HG03378 (cell line): ENCODE measurements around the gene S100A14.
"Not testable (repeated sequence)": the region's sequence is repeated elsewhere in the genome, so short reads cannot be mapped to it uniquely, and the experiment has no call there.

Experiments used
- ATAC-seq: cut with Tn5 transposase; IDR thresholded peaks from one replicate; pipeline ENCODE4 v1.9.1; 2021; ENCODE audit warnings: mild to moderate bottlenecking, moderate library complexity; ENCODE audit not compliant: unreplicated experiment

Gene S100A14

DNA sequence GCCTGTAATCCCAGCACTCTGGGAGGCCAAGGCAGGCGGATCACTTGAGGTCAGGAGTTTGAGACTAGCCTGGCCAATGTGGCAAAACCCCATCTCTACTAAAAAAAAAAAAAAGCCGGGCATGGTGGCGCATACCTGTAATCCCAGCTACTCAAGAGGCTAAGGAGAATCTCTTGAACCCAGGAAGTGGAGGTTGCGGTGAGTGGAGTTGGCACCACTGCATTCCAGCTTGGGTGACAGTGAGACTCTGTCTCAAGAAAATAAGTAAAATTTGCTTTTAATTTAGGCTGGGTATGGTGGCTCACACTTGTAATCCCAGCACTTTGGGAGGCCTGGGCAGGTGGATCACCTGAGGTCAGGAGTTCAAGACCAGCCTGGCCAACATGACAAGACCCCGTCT is 24.1 kb upstream of the S100A14 start:
- not testable (repeated sequence) for ATAC-seq

- ATAC-seq = no peak
Observed at GRCh38 chr1:153639280-153639679, 23.2 kb upstream of the S100A14 start.

GRCh38 chr1:153638261-153638660 is 22.1 kb upstream of the S100A14 start:
- no peak for ATAC-seq

GRCh38 chr1:153636312-153636711 is 20.2 kb upstream of the S100A14 start:
- ATAC-seq = no peak

- ATAC-seq = no peak
Observed at GRCh38 chr1:153635872-153636271, 19.7 kb upstream of the S100A14 start.

DNA sequence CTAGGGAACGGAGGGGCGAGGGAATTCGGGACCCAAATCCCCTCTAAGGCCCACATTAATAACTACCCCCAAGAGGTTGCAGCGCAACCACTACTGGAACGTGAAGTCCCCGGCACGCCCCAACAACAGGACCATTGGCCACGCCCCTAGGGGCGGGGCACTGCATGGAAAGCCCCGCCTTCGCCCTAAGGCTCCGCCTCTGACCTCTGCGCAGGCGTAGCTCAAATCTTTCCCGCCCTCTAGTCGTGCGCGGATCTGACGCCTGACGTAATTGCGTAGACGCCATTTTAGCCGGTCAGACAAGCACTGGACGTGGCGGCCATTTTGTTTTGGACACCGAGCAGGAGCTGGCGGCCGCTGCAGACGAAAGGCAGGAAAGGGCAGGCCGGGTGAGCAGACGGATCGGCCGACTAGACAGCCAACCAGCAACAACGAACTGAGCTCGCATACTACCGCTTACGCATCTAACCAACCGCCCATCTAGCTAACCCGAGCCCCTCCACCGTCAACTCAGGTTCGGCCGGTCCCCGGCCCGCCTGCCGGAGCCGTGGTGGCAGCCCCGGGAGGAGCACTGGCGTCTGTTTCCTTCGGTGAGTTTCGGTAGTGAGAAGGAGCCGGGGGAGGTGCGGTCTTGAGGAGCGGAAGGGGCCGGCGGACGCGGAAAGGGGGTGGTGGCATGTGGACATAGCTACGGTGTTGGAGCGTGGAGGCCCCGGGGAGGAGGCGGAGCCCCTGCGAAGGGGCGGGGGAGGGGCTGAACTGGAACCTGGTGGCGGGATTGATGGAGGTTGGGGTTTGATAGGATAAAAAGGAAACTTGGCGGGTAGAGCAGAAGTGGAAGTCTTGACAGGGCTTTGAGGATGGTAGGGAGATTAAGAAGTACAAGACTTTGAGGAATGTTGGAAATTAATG is 17.9 kb upstream of the S100A14 start, which contains the start of gene CHTOP:
Gene CHTOP, plus strand, starts transcription at position 313 of the 912 bp plus-strand sequence. CDS start 2,523 bp downstream, outside the sequence.
- ATAC-seq = peak; percentile 83

DNA sequence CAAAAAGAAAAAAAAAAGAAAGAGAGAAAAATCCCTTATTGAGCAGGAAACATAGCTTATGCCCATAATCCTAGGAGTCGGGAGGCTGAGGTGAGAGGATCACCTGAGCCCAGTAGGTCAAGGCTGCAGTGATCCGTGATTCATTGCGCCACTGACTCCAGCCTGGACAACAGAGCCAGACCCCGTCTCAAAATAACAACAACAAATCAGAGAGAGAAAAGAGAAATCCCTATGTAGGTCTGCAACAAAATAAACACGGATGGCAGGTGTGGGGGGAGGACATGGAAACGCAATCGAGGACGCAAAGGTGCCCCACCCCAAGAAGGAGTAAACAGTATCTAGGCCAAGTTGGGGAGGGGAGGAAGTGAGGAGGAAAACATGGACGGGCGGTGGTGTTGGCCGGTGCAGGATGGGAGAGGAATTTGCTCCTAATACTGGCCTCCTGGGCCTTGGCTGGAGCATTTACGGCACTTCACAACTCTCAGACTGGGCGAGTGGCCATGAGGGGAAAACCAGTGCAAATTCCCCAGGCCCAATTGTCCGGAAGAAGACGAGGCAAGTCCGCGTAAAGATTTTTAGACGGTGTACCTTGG is 17.1 kb upstream of the S100A14 start:
- ATAC-seq = no peak

DNA sequence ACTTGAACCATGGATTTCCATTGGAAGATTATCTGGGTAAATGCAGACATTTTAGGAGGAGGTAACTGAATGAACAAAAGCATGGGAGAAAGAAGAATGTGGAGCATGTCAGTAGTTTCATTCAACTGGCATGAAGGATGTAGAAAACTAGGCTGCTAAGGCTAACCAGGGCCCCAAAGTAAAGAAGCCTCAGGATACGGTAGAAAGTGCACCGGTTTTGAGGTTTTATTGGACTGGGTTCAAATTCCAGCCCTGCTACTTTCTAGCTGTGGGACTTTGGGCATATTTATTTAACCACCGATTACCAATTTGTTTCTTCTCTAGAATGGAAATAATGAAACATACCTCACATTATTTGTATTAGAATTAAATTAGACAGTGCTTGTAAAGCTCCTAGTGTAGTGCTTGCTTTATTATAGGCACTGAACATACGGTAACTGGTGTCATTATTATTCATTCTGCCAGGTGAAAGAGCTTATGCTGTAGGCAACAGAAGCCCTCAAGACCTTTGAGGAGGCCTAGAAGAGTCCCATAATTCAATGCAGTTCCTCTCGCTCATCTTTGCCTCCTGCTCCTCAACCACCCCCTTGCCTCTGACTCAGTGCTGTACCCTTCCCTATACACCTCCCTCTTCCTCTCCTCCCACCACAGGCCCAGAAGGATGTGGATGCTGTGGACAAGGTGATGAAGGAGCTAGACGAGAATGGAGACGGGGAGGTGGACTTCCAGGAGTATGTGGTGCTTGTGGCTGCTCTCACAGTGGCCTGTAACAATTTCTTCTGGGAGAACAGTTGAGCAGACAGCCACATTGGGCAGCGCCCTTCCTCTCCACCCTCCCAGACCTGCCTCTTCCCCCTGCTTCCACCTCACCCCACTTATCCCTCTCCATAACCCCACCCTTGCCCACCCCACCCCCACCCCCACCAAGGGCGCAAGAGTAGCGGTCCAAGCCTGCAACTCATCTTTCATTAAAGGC is 15.2 kb upstream of the S100A14 start:
- no peak for ATAC-seq

DNA sequence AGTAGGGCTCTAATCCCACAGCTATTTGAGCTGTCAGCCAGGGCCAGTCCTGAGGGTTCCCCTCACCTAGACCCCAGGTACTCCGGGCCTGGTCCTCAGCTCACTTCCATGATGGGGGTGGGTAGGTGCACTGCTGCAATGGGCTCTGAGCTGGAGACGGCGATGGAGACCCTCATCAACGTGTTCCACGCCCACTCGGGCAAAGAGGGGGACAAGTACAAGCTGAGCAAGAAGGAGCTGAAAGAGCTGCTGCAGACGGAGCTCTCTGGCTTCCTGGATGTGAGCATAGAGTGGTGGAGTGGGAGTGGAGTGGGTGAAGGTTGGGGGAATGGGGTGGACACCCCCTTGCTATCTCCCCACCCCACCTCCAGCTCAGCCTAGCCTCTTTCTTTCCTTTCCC is 14.3 kb upstream of the S100A14 start:
- no peak for ATAC-seq

DNA sequence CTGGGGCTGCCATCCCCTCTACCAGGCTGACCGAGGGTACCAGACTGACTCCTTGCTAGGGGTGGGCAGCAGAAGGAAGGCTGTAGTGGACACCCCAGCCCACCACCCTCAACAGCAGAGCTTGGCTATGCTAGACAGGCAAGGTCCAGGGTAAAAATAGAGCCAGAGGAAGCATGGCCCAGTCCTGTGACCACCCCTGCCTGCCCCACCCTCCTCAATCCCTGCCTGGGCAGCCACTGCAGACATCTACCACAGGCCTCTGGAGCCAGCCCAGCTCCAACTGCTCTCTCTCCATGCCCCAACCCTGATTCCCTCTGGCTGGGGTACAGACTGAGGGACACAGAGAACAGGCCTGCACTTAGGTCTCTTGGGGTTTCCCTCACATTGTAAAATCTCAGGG is 13.8 kb upstream of the S100A14 start:
- no peak for ATAC-seq

DNA sequence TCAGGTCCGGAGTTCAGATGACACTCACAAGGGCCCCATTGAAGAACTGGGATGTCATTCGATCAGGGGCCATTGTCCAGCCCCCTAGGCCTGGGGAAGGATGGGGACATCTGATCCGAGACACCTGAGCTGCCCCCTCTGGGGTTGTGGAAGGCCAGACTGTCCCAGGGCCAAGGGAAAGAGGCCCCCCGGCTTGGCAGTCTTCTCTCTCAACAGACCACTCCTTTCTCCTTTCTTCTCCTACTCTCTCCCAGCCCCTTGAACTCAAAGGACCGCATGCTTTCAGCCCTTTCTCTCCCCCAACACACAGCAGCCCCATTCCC is 13.2 kb upstream of the S100A14 start:
- ATAC-seq = no peak

DNA sequence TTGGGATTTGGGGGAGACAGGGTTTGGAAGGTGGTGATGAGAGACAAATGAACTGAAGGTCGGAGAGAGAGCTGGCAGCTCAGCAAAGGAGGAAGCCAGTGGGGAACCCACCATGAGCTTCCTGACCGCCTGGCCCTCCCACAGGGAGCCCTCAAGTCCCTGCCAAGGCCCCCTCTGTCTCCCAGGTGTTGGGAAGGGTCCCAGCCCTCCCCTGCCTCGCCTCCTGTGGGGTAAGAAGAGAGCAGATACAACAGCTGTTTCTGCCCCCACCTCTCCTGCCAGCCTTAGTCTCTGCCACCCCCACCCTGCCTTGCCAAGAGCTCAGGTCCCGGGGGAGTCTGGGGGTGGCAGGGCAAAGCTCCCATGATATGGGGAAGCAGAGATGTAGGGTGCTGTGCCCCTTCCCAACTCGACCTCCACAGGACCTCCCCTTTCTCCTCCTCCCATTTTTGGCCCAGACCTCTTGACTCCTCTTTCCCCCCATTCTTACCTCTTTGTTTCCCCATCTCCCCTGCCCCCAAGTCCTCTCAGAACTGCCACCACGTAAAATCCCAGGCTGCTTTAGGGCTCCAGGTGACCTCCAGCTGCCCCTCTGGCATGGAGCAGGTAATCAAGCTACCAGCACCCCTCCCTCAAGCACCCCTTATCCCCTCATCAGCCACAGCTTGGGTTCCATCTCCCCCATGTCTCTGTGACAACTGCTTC is 12.7 kb upstream of the S100A14 start:
- no peak for ATAC-seq

- ATAC-seq = no peak
Observed at GRCh38 chr1:153627715-153628626, 11.8 kb upstream of the S100A14 start, which contains the start of gene S100A1. Gene S100A1 (plus strand): TSS chr1:153628434. CDS start chr1:153630522, 2,088 bp downstream.

GRCh38 chr1:153626904-153627714 is 11.0 kb upstream of the S100A14 start, which contains the start of gene S100A13:
Gene S100A13 (minus strand): TSS chr1:153627505. CDS start chr1:153626472, 1,033 bp downstream.
- no peak for ATAC-seq

DNA sequence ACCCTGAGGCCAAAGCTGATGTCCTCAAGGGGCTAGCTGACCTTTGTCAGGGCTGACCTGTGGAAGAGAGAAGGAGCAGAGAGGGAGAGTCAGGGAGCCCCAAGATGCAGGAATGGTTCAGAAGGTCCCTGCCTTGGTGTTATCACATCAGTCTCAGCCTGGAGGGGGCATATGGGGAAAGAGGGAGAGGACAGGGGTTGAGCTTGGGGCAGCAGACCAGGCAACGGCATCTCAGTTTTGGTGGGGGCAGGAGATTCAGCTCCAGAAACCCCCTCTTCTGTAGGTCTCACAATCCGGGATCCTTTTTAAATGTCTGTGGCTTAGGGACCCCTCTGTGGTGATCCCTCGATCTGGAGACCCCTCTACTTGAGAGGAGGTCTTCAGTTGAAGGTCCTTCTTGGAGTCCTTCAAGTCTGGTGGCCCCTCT is 10.4 kb upstream of the S100A14 start:
- no peak for ATAC-seq

GRCh38 chr1:153624965-153625611 is 9.0 kb upstream of the S100A14 start:
- no peak for ATAC-seq

DNA sequence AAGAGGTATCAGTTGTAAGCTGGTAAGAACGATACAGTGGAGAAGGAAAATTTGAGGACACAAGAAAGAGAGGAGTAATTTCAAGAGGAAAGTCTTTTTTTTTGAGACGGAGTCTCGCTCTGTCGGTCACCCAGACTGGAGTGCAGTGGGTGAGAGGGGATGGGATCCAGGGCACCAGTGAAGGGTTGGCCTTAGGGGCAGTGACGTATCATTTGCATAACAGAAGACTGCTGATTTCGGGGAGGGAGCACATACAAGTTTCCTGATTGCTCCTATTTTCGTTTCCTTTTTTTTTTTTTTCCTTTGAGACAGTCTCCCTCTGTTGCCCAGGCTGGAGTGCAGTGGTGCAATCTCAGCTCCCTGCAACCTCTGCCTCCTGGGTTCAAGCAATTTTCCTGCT is 7.0 kb upstream of the S100A14 start:
- ATAC-seq = no peak

GRCh38 chr1:153619171-153619570 is 3.0 kb upstream of the S100A14 start:
- no peak for ATAC-seq
